Osteocyte (in vitro differentiated cells): Measurements from ENCODE around the gene C10orf71. TPM values are rescaled to one million over a fixed set of nuclear protein-coding genes. Genes with fewer than 3 reads are reported as not detected.

Experiments
- DNase-seq: peaks from one replicate; pipeline ENCODE4 v3.0.0; 2021; ENCODE audit warnings: mixed read lengths; ENCODE audit not compliant: unreplicated experiment; ENCODE audit errors: extremely low spot score
- H3K27ac Mint-ChIP-seq: one replicate; pipeline ENCODE4 v1.8.0; 2021; ENCODE audit warnings: mild to moderate bottlenecking, mixed read lengths; ENCODE audit not compliant: unreplicated experiment
- H3K27me3 Mint-ChIP-seq: one replicate; pipeline ENCODE4 v1.8.0; 2021; ENCODE audit warnings: mixed read lengths; ENCODE audit not compliant: unreplicated experiment
- H3K36me3 Mint-ChIP-seq: one replicate; pipeline ENCODE4 v1.8.0; 2021; ENCODE audit warnings: mixed read lengths; ENCODE audit not compliant: unreplicated experiment
- H3K4me1 Mint-ChIP-seq: one replicate; pipeline ENCODE4 v1.8.0; 2021; ENCODE audit warnings: mixed read lengths; ENCODE audit not compliant: unreplicated experiment
- H3K4me3 Mint-ChIP-seq: one replicate; pipeline ENCODE4 v1.8.0; 2021; ENCODE audit warnings: mild to moderate bottlenecking, moderate library complexity, mixed read lengths; ENCODE audit not compliant: unreplicated experiment
- H3K9me3 Mint-ChIP-seq: one replicate; pipeline ENCODE4 v1.8.0; 2021; ENCODE audit warnings: mixed read lengths; ENCODE audit not compliant: unreplicated experiment
- total RNA-seq: library from RNA; stranded (reverse); gene quantifications from 2 replicates; pipeline ENCODE4 v1.2.1, GENCODE V29; 2021
- TF ChIP-seq, protein P1 (sequence below): fragments of 200-600 bp; sonication (generic); IDR thresholded peaks from 2 replicates; pipeline ENCODE4 v1.5.0; 2021; ENCODE audit warnings: antibody characterized with exemption, mild to moderate bottlenecking, moderate library complexity

C10orf71 gene
- total RNA-seq, 1 donor from 2014 or later: not detected

DNA sequence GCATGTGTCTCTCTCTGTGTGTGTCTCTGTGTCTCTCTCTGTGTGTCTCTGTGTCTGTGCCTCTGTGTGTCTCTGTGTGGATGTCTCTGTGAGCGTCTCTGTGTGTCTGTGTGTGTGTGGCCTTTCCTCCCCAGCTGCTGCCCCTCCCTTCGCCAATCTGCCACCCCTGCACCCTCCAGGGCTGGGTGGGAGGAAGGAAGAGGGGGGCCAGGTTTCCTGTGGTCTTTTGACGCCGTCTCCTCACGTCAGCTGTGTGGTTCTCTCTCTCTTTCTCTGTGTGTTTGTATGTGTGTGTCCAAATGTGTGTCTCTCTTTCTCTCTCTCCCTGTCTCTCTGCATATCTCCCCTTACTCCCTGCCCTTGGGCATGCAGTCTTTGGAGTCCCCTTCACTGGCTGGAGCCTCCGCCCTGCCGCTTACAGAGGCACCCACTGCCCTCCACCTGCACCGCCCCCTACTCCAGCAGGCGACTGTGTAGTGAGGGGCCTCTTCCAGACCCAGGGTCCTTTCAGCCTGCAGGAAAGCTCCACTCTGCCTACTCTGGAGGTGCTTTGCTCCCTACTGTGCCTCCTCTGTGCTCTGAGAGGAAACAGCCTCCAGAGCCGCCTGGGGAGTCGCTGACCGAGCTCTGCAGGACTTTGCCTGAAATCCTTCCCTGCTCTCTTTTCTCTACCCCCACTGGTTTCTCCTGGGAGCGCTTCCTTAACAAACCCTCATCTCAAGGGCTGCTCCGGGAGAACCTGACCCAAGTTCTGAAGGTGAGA lies 44.2 kb upstream of the C10orf71 start:
- Mint-ChIP-seq H3K36me3 (no peaks in the 10 kb centered on the region), H3K9me3 (no peaks in the 10 kb centered on the region), H3K27ac (no peak overlapping the region), H3K4me1 (no peaks in the 10 kb centered on the region), H3K4me3 (no peak overlapping the region), H3K27me3 (no peaks in the 10 kb centered on the region)
- TF ChIP-seq, protein P1, sequence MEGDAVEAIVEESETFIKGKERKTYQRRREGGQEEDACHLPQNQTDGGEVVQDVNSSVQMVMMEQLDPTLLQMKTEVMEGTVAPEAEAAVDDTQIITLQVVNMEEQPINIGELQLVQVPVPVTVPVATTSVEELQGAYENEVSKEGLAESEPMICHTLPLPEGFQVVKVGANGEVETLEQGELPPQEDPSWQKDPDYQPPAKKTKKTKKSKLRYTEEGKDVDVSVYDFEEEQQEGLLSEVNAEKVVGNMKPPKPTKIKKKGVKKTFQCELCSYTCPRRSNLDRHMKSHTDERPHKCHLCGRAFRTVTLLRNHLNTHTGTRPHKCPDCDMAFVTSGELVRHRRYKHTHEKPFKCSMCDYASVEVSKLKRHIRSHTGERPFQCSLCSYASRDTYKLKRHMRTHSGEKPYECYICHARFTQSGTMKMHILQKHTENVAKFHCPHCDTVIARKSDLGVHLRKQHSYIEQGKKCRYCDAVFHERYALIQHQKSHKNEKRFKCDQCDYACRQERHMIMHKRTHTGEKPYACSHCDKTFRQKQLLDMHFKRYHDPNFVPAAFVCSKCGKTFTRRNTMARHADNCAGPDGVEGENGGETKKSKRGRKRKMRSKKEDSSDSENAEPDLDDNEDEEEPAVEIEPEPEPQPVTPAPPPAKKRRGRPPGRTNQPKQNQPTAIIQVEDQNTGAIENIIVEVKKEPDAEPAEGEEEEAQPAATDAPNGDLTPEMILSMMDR: no peak
- no peak for DNase-seq

DNA sequence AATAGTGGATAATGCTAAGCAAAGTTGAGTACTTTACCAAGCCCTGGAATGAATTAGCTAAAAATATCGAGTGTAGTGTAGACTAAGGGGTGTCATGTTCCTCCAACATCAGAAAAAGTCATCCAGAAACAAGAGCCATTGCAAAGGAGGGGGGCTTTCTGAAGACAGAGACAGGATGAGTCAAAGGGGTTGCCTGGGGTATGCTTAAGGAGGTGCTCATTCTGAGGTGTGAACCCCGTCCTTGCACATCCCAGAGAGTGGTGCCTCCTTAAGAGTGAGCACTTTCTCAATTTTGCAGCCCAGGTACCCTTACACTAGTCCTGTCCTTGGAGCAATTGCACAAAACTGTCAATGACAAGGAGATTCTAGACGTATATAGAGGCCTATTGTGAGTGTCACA lies 43.1 kb upstream of the C10orf71 start:
- H3K36me3 Mint-ChIP-seq: no peaks in the 10 kb centered on the region
- no peaks in the 10 kb centered on the region for H3K9me3 Mint-ChIP-seq
- no peak overlapping the region for H3K4me3 Mint-ChIP-seq
- H3K27ac Mint-ChIP-seq: no peak overlapping the region
- no peaks in the 10 kb centered on the region for H3K27me3 Mint-ChIP-seq
- H3K4me1 Mint-ChIP-seq: no peaks in the 10 kb centered on the region
- DNase-seq: no peak
- TF ChIP-seq, protein P1: no peak

DNA sequence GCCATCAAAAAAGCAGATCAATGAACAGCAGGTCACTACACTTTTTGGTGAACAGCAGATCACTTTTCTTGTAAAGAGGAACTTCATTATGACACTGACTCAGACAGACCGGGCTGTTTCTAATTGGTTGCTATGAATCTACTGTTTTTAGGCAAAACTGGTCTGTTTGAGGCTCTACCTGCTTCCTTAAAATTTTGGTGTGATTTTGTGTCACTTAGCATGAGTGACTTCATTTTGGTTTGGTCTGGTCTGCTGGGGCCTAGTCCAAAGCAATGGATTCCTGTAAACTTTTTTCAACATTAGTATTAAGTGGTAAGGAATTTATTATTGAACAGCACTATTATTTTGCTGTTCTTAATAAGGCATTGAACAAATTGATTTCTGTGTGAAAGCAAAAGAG lies 41.8 kb upstream of the C10orf71 start:
- Mint-ChIP-seq H3K4me1 (no peaks in the 10 kb centered on the region), H3K27me3 (no peaks in the 10 kb centered on the region), H3K9me3 (no peaks in the 10 kb centered on the region), H3K27ac (no peak overlapping the region), H3K36me3 (no peaks in the 10 kb centered on the region), H3K4me3 (no peak overlapping the region)
- DNase-seq: no peak
- TF ChIP-seq, protein P1: no peak

DNA sequence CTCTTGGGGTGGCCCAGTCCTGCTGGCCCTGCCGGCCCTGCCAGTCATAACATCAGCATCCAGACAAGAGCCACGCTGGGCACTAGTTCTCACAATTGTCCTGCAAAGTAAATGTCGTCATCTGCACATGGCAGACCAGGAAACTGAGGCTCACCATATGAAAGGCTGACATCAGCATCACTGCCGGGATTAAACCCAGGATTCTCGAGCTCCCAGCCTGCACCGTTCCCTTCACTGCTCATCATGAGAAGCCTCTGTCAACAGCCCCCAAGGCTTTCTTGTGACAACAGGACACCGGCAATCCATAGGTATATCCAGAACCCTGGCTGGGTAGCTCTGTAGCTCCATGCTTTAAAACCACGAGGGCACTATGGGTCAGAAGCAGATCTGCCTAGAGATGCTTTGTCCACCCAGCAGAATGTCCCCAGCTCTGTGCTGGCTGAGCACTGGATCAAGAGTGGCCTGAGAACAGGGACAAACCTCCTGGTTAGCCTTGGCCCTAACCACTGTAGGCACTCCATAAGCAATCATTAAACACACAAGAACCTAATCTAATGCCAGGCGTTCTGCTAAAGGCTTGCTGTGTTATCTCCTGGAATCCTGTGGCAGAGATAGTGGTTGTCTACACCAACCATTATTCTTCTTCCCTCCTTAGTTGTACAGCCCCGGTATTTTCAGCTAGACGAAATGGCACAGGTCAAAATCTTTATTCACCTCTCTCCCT lies 41.2 kb upstream of the C10orf71 start:
- Mint-ChIP-seq H3K27ac (no peak overlapping the region), H3K27me3 (peaks cover under 1% of the 10 kb centered on the region), H3K4me3 (no peak overlapping the region), H3K9me3 (no peaks in the 10 kb centered on the region), H3K36me3 (no peaks in the 10 kb centered on the region), H3K4me1 (no peaks in the 10 kb centered on the region)
- TF ChIP-seq, protein P1: no peak
- peak; percentile 73 for DNase-seq

DNA sequence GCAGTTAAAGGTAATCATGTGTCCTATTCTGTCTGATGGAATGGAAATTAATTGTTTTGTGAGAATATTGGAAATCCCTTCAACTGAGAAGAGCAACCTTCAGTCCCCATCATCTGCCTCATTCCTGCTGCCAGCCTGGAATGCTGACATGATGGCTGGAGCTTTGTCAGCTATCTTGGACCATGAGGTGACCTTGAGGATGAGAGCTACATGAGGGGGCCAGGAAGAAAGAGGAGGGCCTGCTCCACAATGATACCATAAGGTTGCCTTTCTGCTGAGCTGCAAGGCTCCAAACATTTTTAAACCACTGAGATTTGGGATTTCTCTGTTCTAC lies 40.7 kb upstream of the C10orf71 start:
- TF ChIP-seq, protein P1: no peak
- Mint-ChIP-seq H3K4me3 (no peak overlapping the region), H3K27me3 (peaks cover 4% of the 10 kb centered on the region), H3K9me3 (no peaks in the 10 kb centered on the region), H3K4me1 (no peaks in the 10 kb centered on the region), H3K27ac (no peak overlapping the region), H3K36me3 (no peaks in the 10 kb centered on the region)
- DNase-seq: no peak
